ENCODE measurements around the gene INSIG2. TPM values are rescaled to one million over a fixed set of nuclear protein-coding genes. Genes with fewer than 3 reads are reported as not detected.

INSIG2 gene
- total RNA-seq: 10.9 and 12.3 TPM in 2 replicates

DNA sequence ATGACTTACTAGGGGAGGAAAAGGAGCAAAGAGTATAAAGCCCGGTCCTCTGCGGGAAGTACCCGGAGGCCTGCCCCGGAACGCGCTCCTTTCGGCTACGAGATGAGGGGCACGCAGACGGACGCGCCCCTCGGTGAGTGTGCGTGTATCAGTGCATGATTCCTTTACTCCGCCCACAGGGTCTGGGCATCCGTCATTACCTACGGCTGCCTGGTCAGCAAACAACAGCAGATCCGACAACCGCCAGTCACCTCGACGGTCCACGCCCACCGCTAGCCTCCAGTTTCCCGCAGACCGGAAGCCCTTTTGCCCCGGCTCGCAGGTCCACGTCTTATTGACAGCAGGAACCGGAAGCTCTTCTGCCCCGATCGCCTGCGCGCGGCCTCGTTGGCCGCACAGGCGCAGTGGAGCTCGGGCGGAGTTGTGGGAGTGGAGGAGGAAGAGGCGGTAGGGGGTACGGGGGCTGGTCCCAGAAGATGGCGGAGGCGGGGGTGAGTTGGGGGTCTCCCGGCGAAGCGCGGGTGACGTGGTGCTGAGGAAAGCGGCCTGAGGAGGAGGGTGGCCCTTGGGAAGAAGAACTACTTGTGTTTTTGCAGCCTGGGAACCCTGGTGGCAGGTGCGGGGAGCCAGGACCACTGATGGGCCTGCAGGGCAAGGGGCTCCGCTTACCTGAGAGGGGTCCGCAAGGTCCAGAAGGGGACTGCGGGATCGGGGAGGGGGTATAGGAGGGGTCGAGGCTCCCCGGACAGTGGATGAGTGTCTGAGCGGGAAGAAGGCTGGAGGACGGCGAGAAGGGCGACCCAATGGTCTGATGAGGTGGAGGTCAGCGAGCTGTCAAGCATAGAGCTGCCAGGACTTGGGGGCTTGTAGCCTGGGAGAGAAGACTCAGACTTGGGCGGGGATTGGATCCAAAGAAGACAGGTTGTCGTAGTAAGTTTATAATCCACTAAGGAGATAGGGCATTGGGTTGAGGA is at the start of gene INSIG2:
Gene INSIG2, plus strand, starts transcription at position 421 of the 974 bp plus-strand sequence. CDS start 8,086 bp downstream, outside the sequence.

Other genes with a start within 250 kb of the INSIG2 start
- 10.2 and 16.6 TPM in 2 replicates for gene CCDC93, start 74.4 kb upstream of the INSIG2 start, total RNA-seq